B cell (primary cell): ENCODE results near the gene GLRA3.

ENCODE experiments used
- EZH2 ChIP-seq: IDR thresholded peaks from 2 replicates; pipeline ENCODE4 v1.6.1; 2012; ENCODE audit warnings: borderline replicate concordance, low read depth, mild to moderate bottlenecking, moderate library complexity, low read length; ENCODE audit not compliant: insufficient read depth, poor library complexity, severe bottlenecking
- TF ChIP-seq, protein P1 (sequence below): fragments of 200-600 bp; IDR thresholded peaks from one replicate; pipeline ENCODE4 v1.8.0; 2022; ENCODE audit warnings: antibody characterized with exemption, mild to moderate bottlenecking

DNA sequence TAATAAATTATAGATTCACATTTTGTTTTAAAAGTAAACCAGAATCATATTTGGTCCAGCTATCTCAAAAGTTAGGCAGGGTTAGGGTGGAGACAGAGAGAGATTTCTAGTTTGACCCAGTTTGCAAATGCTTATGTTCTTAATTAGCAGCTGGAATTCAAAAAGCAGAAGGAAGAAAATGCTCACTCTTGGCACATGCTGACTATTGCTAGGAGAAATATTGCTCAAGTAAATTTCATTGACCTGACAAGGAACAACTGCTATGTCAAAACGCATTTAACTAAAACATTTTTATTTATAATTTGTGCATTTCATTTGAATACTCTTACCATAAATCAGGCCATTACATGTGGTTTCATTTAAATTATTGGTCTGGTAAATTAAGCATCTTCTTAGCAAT lies 131.8 kb downstream of the GLRA3 start:
- TF ChIP-seq, protein P1, sequence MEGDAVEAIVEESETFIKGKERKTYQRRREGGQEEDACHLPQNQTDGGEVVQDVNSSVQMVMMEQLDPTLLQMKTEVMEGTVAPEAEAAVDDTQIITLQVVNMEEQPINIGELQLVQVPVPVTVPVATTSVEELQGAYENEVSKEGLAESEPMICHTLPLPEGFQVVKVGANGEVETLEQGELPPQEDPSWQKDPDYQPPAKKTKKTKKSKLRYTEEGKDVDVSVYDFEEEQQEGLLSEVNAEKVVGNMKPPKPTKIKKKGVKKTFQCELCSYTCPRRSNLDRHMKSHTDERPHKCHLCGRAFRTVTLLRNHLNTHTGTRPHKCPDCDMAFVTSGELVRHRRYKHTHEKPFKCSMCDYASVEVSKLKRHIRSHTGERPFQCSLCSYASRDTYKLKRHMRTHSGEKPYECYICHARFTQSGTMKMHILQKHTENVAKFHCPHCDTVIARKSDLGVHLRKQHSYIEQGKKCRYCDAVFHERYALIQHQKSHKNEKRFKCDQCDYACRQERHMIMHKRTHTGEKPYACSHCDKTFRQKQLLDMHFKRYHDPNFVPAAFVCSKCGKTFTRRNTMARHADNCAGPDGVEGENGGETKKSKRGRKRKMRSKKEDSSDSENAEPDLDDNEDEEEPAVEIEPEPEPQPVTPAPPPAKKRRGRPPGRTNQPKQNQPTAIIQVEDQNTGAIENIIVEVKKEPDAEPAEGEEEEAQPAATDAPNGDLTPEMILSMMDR, result no peak
- no peak for TF ChIP-seq EZH2
